B cell (primary cell): Measurements from ENCODE around the gene SLC24A4. TPM values are rescaled to one million over a fixed set of nuclear protein-coding genes. Genes with fewer than 3 reads are reported as not detected.

Source experiments
- ATAC-seq: fragments of 200-7000 bp; cut with Tn5 transposase; one replicate; pipeline ENCODE4 v1.10.0; 2021; ENCODE audit warnings: low read depth, mild to moderate bottlenecking, moderate number of reproducible peaks, moderate library complexity
- CTCF ChIA-PET: fragments of 350-600 bp; sonication (Branson Sonifier 250); formaldehyde crosslinking; loops from one replicate; lab custom pipeline; 2021; ENCODE audit warnings: antibody characterized with exemption, inconsistent platforms; lab: Charles Lee
- POLR2A ChIA-PET: fragments of 350-600 bp; sonication (Branson Sonifier 250); formaldehyde crosslinking; loops from one replicate; lab custom pipeline; 2021; ENCODE audit warnings: antibody characterized with exemption; lab: Charles Lee
- DNase-seq: peaks from one replicate; pipeline ENCODE4 v3.0.0; 2013
- H2AFZ ChIP-seq: 2 replicates; pipeline ENCODE4 v1.6.1; 2012; ENCODE audit warnings: mild to moderate bottlenecking, low read depth, low read length; ENCODE audit not compliant: insufficient read depth, poor library complexity, severe bottlenecking
- H3K27ac ChIP-seq, 2 donors: 1 replicate in 1 of 2; 2 replicates in 1 of 2; pipeline ENCODE4 v1.5.1; 2012 to 2013; ENCODE audit warnings: low read length in 2 of 2, mild to moderate bottlenecking in 2 of 2, moderate library complexity in 1 of 2
- H3K27me3 ChIP-seq, 4 experiments: fragments of 200-600 bp in 1 of 4; sonication (generic) in 1 of 4; replicated peaks in 1 of 4; 1 replicate in 2 of 4; 2 replicates in 2 of 4; pipeline versions ENCODE4 v1.6.1 to v1.7.0; 2013 to 2016; ENCODE audit warnings: low read length in 3 of 4, mild to moderate bottlenecking in 2 of 4, mixed read lengths in 1 of 4, moderate library complexity in 1 of 4; ENCODE audit not compliant: insufficient read depth in 4 of 4, control insufficient read depth in 3 of 4; ENCODE audit errors: control extremely low read depth in 1 of 4
- H3K36me3 ChIP-seq, 2 experiments: replicated peaks in 1 of 2; 1 replicate in 1 of 2; 2 replicates in 1 of 2; pipeline versions ENCODE4 v1.6.1 to v1.7.1; 2013; ENCODE audit warnings: low read length in 1 of 2; ENCODE audit not compliant: insufficient read depth in 2 of 2, control insufficient read depth in 1 of 2; ENCODE audit errors: control extremely low read depth in 1 of 2, extremely low read depth in 1 of 2
- H3K4me1 ChIP-seq, 2 donors: fragments of 200-600 bp in 1 of 2; sonication (generic) in 1 of 2; 1 replicate in 1 of 2; 2 replicates in 1 of 2; pipeline versions ENCODE4 v1.5.1 to v1.6.1; 2013 to 2017; ENCODE audit warnings: low read length in 2 of 2; ENCODE audit not compliant: control insufficient read depth in 2 of 2, insufficient read depth in 2 of 2
- H3K4me2 ChIP-seq: replicated peaks from 2 replicates; pipeline ENCODE3; 2012; ENCODE audit warnings: mild to moderate bottlenecking, low read depth, low read length; ENCODE audit not compliant: poor library complexity, severe bottlenecking
- H3K4me3 ChIP-seq, 5 experiments: fragments of 200-600 bp in 1 of 5; sonication (generic) in 1 of 5; 1 replicate in 3 of 5; 2 replicates in 2 of 5; pipeline versions ENCODE4 v1.5.1 to v1.7.0; 2011 to 2016; ENCODE audit warnings: low read length in 4 of 5, mild to moderate bottlenecking in 4 of 5, low read depth in 2 of 5, control low read depth in 1 of 5, moderate library complexity in 1 of 5; ENCODE audit not compliant: insufficient read depth in 1 of 5; ENCODE audit errors: control extremely low read depth in 1 of 5, extremely low read depth in 1 of 5
- H3K79me2 ChIP-seq: fragments of 200-600 bp; sonication (generic); one replicate; pipeline ENCODE4 v1.6.0; 2016; ENCODE audit warnings: low read length; ENCODE audit not compliant: control insufficient read depth, insufficient read depth
- H3K9ac ChIP-seq: fragments of 200-600 bp; sonication (generic); 2 replicates; pipeline ENCODE4 v1.6.1; 2017; ENCODE audit warnings: mild to moderate bottlenecking, low read length, moderate library complexity
- H3K9me3 ChIP-seq, 3 donors: one replicate each; pipeline versions ENCODE4 v1.6.1 to v1.7.1; 2013; ENCODE audit warnings: low read length in 2 of 3; ENCODE audit not compliant: control insufficient read depth in 2 of 3, insufficient read depth in 1 of 3; ENCODE audit errors: control extremely low read depth in 1 of 3
- H4K20me1 ChIP-seq: 2 replicates; pipeline ENCODE4 v1.6.0; 2012; ENCODE audit warnings: mild to moderate bottlenecking, low read length; ENCODE audit not compliant: insufficient read depth, control insufficient read depth, poor library complexity, severe bottlenecking
- H3K27ac Mint-ChIP-seq: one replicate; pipeline ENCODE4 v1.8.0; 2021; ENCODE audit warnings: mixed read lengths
- H3K27me3 Mint-ChIP-seq: one replicate; pipeline ENCODE4 v1.8.0; 2021; ENCODE audit warnings: mixed read lengths
- H3K4me1 Mint-ChIP-seq: one replicate; pipeline ENCODE4 v1.8.0; 2021; ENCODE audit warnings: mixed read lengths
- H3K4me3 Mint-ChIP-seq: one replicate; pipeline ENCODE4 v1.8.0; 2021; ENCODE audit warnings: mixed read lengths
- H3K9me3 Mint-ChIP-seq: one replicate; pipeline ENCODE4 v1.8.0; 2022; ENCODE audit warnings: mixed read lengths; ENCODE audit not compliant: insufficient read depth
- CTCF ChIP-seq: fragments of 200-600 bp; IDR thresholded peaks from one replicate; pipeline ENCODE4 v1.8.0; 2022; ENCODE audit warnings: antibody characterized with exemption, mild to moderate bottlenecking
- EZH2 ChIP-seq: IDR thresholded peaks from 2 replicates; pipeline ENCODE4 v1.6.1; 2012; ENCODE audit warnings: borderline replicate concordance, low read depth, mild to moderate bottlenecking, moderate library complexity, low read length; ENCODE audit not compliant: insufficient read depth, poor library complexity, severe bottlenecking
- WGBS: methylation state at CpG from one replicate; pipeline ENCODE4 v1.1.5; 2013; ENCODE audit warnings: missing lambda C conversion rate; ENCODE audit not compliant: insufficient coverage; 5-methylcytosine and 5-hydroxymethylcytosine counted together
- intact Hi-C: fragments of 100-400 bp; cut with micrococcal nuclease; formaldehyde crosslinking; loops from one replicate; pipeline ENCODE4 v1.10.0; 2022
- polyA plus RNA-seq: library from polyadenylated mRNA; depleted of rRNA; stranded (reverse); fragments of >200 nt; gene quantifications from 2 replicates; pipeline ENCODE4 v1.2.3, GENCODE V29; 2012
- total RNA-seq, 2 donors: library from RNA; stranded (reverse); fragments of 120-200 nt in 1 of 2; gene quantifications; 1 replicate in 1 of 2; 2 replicates in 1 of 2; pipeline versions ENCODE4 v1.2.3 to v1.2.4, GENCODE V29; 2013 to 2022

SLC24A4 gene
- total and polyA plus RNA-seq, 2 donors (not counting 1 experiment from before 2014, with no cell fraction given) = 0.19 TPM; not detected in 1

DNA sequence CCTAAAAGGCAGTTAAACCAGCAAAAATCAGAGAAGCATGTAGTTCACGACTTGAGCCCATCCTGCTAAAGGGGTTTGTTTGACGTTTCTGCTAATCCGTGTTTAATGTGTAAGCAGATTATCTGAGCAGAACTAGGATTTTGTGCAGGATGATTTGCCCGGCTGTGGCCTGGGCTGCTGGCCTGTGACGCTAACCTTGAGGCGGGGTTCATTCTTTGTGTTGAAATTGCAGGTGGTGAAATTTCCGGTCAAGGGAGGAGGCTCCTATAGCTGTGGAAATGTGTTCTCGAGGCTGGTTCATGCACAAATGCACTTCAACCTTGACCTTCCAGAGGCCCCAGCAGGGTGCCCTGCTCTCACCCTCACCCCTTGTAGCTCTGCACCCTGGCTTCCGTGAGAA, 63.7 kb downstream of the SLC24A4 start:
- ChIA-PET POLR2A (no interaction called here), CTCF (no interaction called here)
- H3K4me3 Mint-ChIP-seq = no peak overlapping the region
- no peak overlapping the region for H3K4me2 ChIP-seq
- intact Hi-C loops = no loop called here
- 93% methylated on average over 7 of the region's 9 CpGs for WGBS
- peaks cover 0 to 4% (median 0%) of the 10 kb centered on the region in 4 experiments for H3K27me3 ChIP-seq
- DNase-seq (no peak), ATAC-seq (no peak)
- H3K27ac ChIP-seq = no peak overlapping the region
- TF ChIP-seq CTCF (no peak), EZH2 (no peak)
- no peak overlapping the region for H3K27ac Mint-ChIP-seq
- no peaks in the 10 kb centered on the region for H3K4me1 Mint-ChIP-seq
- peaks cover 0 to 5% (median 0%) of the 10 kb centered on the region in 3 donors for H3K9me3 ChIP-seq
- H4K20me1 ChIP-seq = no peaks in the 10 kb centered on the region
- no peaks in the 10 kb centered on the region for H3K79me2 ChIP-seq
- no peak overlapping the region for H2AFZ ChIP-seq
- H3K9me3 Mint-ChIP-seq = no peaks in the 10 kb centered on the region
- H3K4me3 ChIP-seq = no peak overlapping the region
- no peaks in the 10 kb centered on the region for H3K36me3 ChIP-seq
- H3K4me1 ChIP-seq = no peaks in the 10 kb centered on the region
- no peak overlapping the region for H3K9ac ChIP-seq
- H3K27me3 Mint-ChIP-seq = peaks cover 11% of the 10 kb centered on the region

DNA sequence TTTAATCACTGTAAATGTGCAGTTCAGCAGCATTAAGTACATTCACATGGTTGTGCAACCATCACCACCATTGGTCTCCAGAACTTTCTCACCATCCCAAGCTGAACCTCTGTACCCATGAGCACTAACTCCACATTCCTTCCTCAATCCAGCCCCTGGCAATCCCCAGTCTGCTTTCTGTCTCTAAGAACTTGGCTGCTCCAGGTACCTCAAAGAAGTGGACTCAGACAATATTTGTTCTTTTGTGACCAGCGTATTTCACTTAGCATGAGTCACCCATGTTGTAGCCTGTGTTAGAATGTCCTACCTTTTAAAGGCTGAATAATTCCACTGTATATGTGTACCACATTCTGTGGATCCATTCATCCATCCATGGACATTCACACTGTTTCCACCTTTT, 64.6 kb downstream of the SLC24A4 start:
- Histone ChIP-seq H3K4me2 (no peak overlapping the region), H3K27ac (no peak overlapping the region), H2AFZ (no peak overlapping the region), H3K9me3 (peaks cover 0 to 5% (median 0%) of the 10 kb centered on the region in 3 donors), H3K4me1 (no peaks in the 10 kb centered on the region), H3K27me3 (peaks cover 0 to 4% (median 0%) of the 10 kb centered on the region in 4 experiments), H4K20me1 (no peaks in the 10 kb centered on the region), H3K4me3 (no peak overlapping the region), H3K9ac (no peak overlapping the region), H3K79me2 (no peaks in the 10 kb centered on the region), H3K36me3 (no peaks in the 10 kb centered on the region)
- intact Hi-C loops = no loop called here
- Mint-ChIP-seq H3K4me3 (no peak overlapping the region), H3K27ac (no peak overlapping the region), H3K9me3 (no peaks in the 10 kb centered on the region), H3K4me1 (no peaks in the 10 kb centered on the region), H3K27me3 (peaks cover 11% of the 10 kb centered on the region)
- ChIA-PET POLR2A (no interaction called here), CTCF (no interaction called here)
- TF ChIP-seq CTCF = no peak
- TF ChIP-seq EZH2 = no peak
- WGBS = no CpG with 5 or more reads among the region's 1 CpG
- ATAC-seq (no peak), DNase-seq (no peak)
